ENCODE measurements around the gene DDX39A. TPM values are rescaled to one million over a fixed set of nuclear protein-coding genes. Genes with fewer than 3 reads are reported as not detected.

The DDX39A gene
- total RNA-seq, 1 donor from 2014 or later = 38.6 TPM

DNA sequence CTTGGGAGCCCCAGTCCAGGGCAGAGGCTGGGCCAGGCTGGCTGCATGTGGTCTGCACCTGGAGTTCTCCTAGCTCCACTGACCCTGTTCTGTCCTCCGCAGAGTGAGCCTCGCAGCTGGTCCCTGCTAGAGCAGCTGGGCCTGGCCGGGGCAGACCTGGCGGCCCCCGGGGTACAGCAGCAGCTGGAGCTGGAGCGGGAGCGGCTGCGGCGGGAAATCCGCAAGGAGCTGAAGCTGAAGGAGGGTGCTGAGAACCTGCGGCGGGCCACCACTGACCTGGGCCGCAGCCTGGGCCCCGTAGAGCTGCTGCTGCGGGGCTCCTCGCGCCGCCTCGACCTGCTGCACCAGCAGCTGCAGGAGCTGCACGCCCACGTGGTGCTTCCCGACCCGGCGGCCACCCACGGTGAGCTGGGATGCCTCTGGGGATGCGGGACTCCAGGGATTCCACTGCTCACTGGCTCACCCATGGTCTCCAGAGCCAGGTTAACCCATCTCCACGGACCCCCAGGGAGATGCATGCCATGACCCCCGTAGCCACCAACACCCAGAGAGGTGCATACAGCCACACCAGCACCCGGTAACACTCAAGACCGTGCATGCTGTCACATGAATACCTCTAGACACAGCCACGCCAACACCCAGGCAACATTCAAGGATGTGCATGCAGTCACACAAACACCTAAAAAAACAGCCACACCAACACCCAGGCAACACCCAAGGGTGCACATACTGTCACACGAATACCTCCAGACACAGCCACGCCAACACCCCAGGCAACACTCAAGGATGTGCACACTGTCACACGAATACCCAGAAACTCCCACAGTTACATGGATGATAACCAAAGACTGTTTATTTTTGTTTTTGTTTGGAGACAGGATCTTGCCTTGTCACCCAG lies 22.1 kb upstream of the DDX39A start:
- no peak for DNase-seq (ENCODE audit: low spot score)
- H3K4me3 Mint-ChIP-seq = no peak overlapping the region
- Histone ChIP-seq H3K4me3 (no peak overlapping the region), H3K79me2 (ENCODE audit: low read depth) (peaks cover 33% of the 10 kb centered on the region), H2AFZ (replicated peaks) (no peak overlapping the region), H4K20me1 (ENCODE audit: low read depth) (peaks cover 19% of the 10 kb centered on the region), H3K36me3 (no peaks in the 10 kb centered on the region), H3K27ac (no peak overlapping the region), H3K4me1 (no peaks in the 10 kb centered on the region), H3K9ac (no peak overlapping the region), H3F3A (ENCODE audit: low read depth) (peaks cover 3% of the 10 kb centered on the region), H3K4me2 (no peak overlapping the region), H3K27me3 (no peaks in the 10 kb centered on the region), H3K9me3 (ENCODE audit: low read depth) (no peaks in the 10 kb centered on the region)
- TF ChIP-seq EZH2 (IDR thresholded peaks at IDR 0.05) = no peak
- TF ChIP-seq, protein P1, sequence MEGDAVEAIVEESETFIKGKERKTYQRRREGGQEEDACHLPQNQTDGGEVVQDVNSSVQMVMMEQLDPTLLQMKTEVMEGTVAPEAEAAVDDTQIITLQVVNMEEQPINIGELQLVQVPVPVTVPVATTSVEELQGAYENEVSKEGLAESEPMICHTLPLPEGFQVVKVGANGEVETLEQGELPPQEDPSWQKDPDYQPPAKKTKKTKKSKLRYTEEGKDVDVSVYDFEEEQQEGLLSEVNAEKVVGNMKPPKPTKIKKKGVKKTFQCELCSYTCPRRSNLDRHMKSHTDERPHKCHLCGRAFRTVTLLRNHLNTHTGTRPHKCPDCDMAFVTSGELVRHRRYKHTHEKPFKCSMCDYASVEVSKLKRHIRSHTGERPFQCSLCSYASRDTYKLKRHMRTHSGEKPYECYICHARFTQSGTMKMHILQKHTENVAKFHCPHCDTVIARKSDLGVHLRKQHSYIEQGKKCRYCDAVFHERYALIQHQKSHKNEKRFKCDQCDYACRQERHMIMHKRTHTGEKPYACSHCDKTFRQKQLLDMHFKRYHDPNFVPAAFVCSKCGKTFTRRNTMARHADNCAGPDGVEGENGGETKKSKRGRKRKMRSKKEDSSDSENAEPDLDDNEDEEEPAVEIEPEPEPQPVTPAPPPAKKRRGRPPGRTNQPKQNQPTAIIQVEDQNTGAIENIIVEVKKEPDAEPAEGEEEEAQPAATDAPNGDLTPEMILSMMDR (IDR thresholded peaks at IDR 0.05) = no peak
- H3K27me3 Mint-ChIP-seq (ENCODE audit: insufficient read depth, low read depth) = no peaks in the 10 kb centered on the region
- peaks cover 19% of the 10 kb centered on the region for H3K36me3 Mint-ChIP-seq
- H3K4me1 Mint-ChIP-seq = peaks cover 5% of the 10 kb centered on the region
- peak overlapping the region; percentile 34 for H3K27ac Mint-ChIP-seq
- H3K9me3 Mint-ChIP-seq = no peaks in the 10 kb centered on the region

DNA sequence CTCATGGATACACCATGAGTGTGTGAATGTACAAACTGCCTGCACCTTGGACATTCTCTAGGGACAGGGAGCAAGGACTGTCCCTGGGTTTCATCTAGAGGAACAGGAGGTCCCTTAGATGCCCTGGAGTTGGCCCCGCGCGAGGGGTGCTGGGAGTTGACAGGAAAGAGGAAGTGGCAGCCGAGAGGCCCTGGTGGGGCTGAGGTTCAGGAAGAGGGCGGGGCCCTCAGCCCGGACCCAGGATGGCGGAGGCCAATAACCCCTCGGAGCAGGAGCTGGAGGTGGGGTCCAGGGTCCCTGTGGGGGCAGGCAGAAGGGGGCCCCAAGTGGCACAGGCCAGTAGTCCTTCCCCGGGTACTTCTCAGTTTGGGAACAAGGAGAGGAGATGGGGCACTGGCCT lies 20.9 kb upstream of the DDX39A start:
- H3K79me2 ChIP-seq (ENCODE audit: low read depth) = peaks cover 33% of the 10 kb centered on the region
- H3K9ac ChIP-seq = no peak overlapping the region
- no peaks in the 10 kb centered on the region for H3K9me3 Mint-ChIP-seq
- no peak overlapping the region for H3K27ac ChIP-seq
- H3K27me3 Mint-ChIP-seq (ENCODE audit: insufficient read depth, low read depth) = no peaks in the 10 kb centered on the region
- H3K9me3 ChIP-seq (ENCODE audit: low read depth) = no peaks in the 10 kb centered on the region
- no peak overlapping the region for H3K4me3 Mint-ChIP-seq
- peak overlapping the region; percentile 50 for H3K27ac Mint-ChIP-seq
- H3K4me1 ChIP-seq = no peaks in the 10 kb centered on the region
- no peak overlapping the region for H3K4me3 ChIP-seq
- no peak overlapping the region for H2AFZ ChIP-seq (replicated peaks)
- H3K36me3 Mint-ChIP-seq = peaks cover 16% of the 10 kb centered on the region
- TF ChIP-seq, protein P1 (IDR thresholded peaks at IDR 0.05) = no peak
- no peak for TF ChIP-seq EZH2 (IDR thresholded peaks at IDR 0.05)
- TF ChIP-seq EZH2phosphoT487 (IDR thresholded peaks at IDR 0.05) = no peak
- H3K4me2 ChIP-seq = no peak overlapping the region
- H3F3A ChIP-seq (ENCODE audit: low read depth) = peaks cover 11% of the 10 kb centered on the region
- H3K4me1 Mint-ChIP-seq = peaks cover 8% of the 10 kb centered on the region
- H3K36me3 ChIP-seq = no peaks in the 10 kb centered on the region
- peaks cover 23% of the 10 kb centered on the region for H4K20me1 ChIP-seq (ENCODE audit: low read depth)
- no peaks in the 10 kb centered on the region for H3K27me3 ChIP-seq
- DNase-seq (ENCODE audit: low spot score) = no peak

DNA sequence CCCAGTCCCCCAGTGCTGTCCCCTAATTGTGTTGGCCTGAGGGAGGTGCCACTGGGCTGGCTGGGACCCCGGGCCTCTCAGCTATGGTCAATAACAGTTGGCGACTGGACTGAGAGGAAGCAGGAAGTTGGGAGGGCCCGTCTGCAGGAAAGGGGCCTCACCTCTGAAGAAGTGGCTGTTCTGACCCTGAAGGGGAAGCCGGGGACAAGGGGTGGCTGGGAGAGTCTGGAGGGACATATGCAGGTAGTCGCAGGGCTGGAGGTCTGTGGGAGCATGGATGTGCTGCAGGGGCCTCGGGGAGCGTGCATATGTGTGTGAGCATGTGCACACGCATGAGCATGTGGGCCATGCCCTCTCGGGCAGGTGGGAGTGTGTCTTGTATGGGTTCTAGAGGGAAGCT lies 19.9 kb upstream of the DDX39A start:
- Mint-ChIP-seq H3K4me3 (no peak overlapping the region), H3K36me3 (peaks cover 12% of the 10 kb centered on the region), H3K9me3 (no peaks in the 10 kb centered on the region), H3K27me3 (ENCODE audit: insufficient read depth, low read depth) (no peaks in the 10 kb centered on the region), H3K4me1 (peaks cover 15% of the 10 kb centered on the region), H3K27ac (no peak overlapping the region)
- Histone ChIP-seq H3K4me3 (no peak overlapping the region), H3K4me1 (peaks cover 7% of the 10 kb centered on the region), H3K79me2 (ENCODE audit: low read depth) (peaks cover 40% of the 10 kb centered on the region), H3K4me2 (no peak overlapping the region), H4K20me1 (ENCODE audit: low read depth) (peaks cover 33% of the 10 kb centered on the region), H3K9ac (no peak overlapping the region), H3K9me3 (ENCODE audit: low read depth) (no peaks in the 10 kb centered on the region), H3K27ac (no peak overlapping the region), H3K27me3 (no peaks in the 10 kb centered on the region), H3F3A (ENCODE audit: low read depth) (peaks cover 19% of the 10 kb centered on the region), H2AFZ (replicated peaks) (no peak overlapping the region), H3K36me3 (no peaks in the 10 kb centered on the region)
- TF ChIP-seq, protein P1 (IDR thresholded peaks at IDR 0.05) = no peak
- TF ChIP-seq EZH2phosphoT487 (IDR thresholded peaks at IDR 0.05) = no peak
- TF ChIP-seq EZH2 (IDR thresholded peaks at IDR 0.05) = no peak
- no peak for DNase-seq (ENCODE audit: low spot score)

Measured in neural progenitor cell (in vitro differentiated cells).